Measurements from ENCODE around the gene TRAT1.

DNA sequence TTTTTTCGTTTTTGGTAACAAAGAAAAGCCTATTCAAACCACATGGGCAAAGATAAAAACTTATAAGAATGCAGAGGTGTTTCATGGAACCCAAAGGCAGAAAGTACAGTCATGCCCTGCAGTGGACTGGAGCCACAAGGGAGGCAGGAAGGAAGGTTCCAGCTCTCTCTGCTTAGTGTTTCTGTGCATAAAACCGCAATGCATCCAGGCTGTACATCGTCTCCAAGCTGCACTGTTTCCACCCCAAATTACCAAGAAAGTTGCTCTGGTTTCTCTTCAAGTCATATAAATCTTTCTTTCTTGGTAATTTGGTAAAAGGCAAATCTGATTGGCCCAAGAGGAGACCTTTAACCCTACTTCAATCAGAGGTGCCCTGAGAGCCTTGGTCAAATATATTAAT, 15.8 kb downstream of the TRAT1 start:
- TF ChIP-seq CTCF (conservative IDR thresholded peaks at IDR 0.05 in 1 of 2, IDR thresholded peaks at IDR 0.05 in 1 of 2; ENCODE audit: extremely low read depth in 1 of 2, insufficient read depth in 1 of 2, low read depth in 1 of 2, low read length in 2 of 2), result no peak
- TF ChIP-seq EZH2 (IDR thresholded peaks at IDR 0.05; ENCODE audit: borderline replicate concordance, low read length), result no peak

Measured in mammary epithelial cell (primary cell).